Midbrain (tissue), 1 donor: ENCODE results near the gene EDIL3.
"Not testable (repeated sequence)": the region's sequence is repeated elsewhere in the genome, so short reads cannot be mapped to it uniquely, and the experiment has no call there.

ENCODE experiments used
- DNase-seq: peaks from one replicate; lab custom pipeline; 2025; lab: John Stamatoyannopoulos, UW

Gene EDIL3

DNA sequence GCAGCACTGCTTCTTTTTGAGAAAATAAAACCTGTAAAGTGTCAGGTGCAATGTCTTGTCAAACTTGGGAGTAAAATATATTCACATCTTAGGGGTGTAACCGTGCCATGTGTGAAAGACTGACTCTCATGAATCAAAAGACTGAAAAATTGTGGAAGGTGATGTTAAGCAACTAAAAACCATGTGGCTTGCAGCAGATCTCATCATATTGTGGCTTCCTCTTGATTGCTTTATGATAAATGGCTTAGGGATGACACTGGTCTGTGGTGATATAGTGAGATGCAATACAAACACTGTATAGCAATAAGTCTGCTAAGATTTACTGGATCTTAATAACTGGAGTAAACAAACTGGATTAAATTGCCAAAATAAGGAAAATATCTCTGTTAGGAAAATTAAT is 321.6 kb downstream of the EDIL3 start:
- no peak for DNase-seq

DNA sequence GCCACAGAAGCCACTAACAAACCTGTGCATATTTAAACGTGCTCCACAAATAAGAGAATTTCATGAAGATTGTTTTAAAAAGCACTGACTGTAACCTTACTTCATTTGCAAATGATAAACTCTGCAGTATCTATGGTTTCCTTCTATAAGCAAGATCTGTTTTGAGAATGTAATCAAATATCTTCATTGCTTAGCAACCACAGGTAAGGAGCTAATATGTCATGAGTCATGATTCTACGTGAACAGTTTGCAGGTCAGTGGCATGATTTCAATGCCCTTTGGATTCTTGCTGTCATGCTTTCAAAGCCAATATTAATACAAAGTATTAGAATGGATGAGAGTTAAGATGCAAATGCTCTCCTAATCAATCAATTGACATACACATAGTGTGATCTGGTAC is 325.0 kb downstream of the EDIL3 start:
- no peak for DNase-seq

DNA sequence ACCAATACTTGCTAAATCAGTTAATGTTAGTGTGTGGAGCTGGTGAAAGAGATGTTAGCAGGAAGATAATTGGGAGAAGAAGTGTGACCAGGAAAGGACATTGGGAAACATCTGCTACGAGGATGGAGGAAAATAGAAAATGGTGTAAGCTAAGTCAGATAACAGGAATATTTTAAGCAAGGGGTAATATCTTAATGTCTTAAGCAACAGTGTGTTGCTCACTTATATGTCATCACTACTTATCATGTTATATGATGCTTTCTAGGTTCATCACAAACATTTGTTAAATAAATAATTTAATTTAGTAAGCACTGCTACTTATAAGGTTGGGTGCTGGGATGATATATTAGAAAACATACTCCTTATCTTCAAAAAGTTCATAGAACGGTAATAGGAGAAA is 326.1 kb downstream of the EDIL3 start:
- DNase-seq: no peak

DNA sequence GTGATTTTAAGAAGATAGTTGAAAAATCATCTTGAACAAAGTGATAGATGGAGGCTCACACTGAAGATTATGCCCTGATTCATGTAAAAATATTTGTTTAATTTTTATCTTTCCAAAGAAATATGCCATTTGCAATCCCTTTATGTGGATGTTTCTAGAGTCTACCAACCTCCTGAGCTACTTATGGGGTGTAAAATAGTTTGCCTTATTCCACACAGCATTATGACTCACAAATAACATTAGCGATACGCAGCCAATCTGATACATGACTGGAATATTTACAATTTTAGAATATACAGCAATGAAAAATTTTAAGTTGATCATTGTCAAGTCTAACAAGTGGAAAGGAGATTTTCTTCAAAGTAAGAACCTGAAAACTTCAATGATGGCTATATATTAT is 327.5 kb downstream of the EDIL3 start:
- no peak for DNase-seq

DNA sequence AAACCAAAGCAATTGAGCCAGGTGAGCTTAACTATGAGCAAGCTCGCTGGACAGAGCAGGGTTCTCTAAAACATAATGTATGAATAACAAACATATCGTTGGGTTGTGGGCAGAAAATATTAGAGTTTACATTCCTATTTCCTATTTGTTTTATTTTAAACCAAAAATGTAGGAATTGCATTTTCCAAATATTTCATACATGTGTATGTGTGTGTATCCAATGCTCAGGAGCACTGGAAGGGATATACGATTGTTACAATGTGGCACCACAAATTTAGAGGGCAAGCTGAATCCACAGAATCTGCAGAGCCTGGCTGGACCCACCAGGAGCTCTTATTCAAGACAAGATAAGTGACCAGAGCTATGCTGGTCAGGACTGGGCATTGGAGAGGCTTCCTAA is 338.7 kb downstream of the EDIL3 start:
- DNase-seq: no peak

DNA sequence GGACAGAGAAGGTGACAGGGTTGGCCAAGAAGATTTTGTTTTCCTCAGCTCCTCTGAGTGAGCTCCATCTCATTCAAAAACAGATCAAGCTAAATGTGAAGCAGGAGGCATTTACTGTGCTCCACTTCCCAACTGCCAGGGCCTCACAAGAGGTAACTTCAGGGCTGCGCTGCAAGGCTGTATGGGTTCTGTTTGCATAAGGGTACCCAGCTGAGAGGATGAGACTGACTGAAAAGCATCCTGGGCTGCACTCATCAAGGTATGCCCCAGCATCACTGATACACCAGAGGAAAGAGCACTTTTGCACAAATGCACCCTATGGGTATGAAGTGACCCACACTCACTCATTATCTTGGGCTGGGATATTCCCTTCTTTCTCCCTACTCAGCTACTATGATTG is 347.8 kb downstream of the EDIL3 start:
- no peak for DNase-seq

DNA sequence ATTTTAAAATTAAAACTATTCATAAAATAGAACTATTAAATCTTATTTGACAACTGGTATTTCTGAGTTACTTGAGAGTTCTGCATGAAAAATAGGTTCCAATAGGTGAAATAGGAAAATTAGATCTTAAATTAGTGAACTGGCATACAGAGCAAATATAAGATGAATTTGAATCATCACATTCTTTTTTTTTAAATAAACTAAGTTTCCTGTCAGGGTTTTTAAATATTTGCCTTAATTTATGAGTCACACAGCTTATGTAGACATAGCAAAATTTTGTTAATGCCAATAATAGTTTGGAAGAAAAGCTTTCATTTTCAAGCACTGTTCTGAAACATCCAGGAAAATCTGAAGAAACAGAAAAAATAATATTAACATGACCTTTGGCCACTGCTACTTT is 352.4 kb downstream of the EDIL3 start:
- no peak for DNase-seq

DNA sequence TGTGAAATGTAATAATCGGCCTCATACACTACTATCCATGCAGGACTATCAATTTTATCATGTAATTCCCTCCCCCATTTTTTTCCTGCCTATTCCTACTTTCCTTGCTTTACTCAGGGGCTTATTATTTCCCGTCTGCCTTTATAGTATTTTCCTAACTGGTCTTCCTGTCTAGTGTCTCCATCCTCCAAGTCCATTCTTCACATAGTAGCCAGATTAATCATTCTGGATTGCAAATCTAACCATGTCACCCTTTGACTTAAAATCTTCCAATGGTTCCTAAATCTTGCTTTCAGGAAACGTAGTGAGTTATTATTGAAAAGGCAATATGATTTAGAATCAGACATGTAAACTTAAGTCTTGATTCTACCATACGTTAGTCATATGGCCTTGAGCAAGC is 356.6 kb downstream of the EDIL3 start:
- no peak for DNase-seq

DNA sequence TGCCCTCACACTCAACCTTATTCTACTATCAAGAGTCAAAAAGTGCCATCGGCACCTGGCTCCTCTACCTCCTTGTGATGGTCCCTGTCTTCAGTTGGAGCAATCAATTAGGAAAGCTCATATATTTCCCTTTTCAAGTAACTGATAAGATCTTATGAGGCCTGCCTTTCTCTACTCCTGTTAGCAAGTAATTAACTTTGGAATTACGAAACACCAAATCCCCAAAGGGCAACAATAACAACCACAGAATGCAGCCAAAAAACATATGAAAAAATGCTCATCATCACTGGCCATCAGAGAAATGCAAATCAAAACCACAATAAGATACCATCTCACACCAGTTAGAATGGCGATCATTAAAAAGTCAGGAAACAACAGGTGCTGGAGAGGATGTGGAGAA is 366.2 kb downstream of the EDIL3 start:
- DNase-seq: not testable (repeated sequence)

DNA sequence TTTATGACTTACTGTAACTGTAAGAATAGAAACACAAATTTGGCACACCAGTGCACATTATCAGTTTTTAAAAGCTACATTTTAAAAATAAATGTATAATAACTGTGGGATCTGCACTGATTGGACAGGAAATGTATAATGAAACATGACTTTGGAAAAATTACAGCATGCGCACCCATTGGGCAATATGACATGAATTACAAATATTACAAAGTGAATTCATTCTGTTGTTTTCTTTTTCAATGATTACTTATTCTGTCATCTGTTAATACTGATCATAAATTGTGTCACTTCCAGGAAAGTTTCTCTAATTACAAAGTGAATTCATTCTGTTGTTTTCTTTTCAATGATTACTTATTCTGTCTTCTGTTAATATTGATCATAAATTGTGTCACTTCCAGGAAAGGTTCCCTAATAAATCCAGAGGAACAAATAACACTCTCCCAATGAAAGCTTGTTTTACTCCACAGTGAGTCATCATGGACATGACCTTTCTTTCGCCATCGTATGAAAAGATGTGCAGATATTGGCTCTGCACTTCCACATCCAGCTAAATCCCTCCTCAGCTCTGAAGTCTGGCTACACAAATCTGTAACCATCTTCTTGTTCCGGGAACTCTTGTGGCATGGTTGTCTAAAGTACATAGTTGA is 367.0 kb downstream of the EDIL3 start:
- DNase-seq: no peak

DNA sequence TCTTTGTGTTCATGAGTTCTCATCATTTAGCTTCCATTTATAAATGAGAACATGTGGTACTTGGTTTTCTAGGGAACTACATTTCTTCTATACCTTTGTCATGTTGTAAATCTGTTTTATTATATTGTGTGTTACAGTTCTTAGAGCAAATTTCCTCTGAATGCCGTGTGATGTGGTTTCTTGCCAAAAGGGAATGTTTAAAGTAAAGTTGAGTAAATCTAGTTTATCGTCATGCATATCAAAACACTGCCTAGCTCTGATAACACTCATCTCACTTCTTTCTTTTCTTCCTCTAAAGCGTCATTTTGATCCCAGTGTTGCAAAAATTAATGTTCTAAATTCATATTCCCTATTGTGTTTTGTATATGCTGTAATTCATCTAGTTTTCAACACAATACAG is 368.6 kb downstream of the EDIL3 start:
- no peak for DNase-seq

DNA sequence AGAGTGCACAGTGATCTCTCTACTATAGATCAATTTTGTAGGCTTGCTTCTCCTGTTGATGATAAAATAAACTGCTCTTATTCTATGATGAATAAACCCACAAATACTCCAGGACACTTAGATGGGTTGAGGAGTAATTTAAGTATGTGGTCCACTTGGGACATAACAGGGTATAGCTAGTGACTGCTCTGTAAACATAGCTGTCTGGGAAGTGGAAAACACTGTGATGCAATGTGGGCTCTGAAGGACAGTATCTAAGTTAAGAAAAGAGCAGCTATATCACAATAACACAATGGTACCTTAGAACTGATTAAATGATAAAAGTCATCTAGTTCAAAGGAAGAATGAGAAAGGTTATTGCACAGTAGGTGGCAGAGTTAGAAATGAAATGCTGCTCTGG is 369.7 kb downstream of the EDIL3 start:
- DNase-seq: no peak

DNA sequence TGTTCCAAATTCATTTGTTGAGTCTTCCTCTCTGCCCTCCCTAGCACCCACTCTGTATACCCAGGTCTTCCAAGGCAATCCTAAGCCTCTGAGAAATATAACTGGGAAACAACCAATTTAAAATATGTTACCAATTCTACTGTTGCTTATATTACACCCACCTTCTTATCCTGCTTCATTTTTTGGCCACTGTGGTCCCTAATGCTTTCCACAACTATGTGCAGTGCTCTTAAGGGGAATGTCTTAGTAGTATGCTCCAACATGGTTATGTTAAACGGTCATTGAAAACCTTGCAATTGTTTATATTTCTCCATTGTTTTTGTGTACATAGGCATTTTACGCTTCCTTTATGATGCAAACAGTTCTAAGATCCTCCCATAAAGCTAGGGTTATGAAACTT is 390.9 kb downstream of the EDIL3 start:
- no peak for DNase-seq

DNA sequence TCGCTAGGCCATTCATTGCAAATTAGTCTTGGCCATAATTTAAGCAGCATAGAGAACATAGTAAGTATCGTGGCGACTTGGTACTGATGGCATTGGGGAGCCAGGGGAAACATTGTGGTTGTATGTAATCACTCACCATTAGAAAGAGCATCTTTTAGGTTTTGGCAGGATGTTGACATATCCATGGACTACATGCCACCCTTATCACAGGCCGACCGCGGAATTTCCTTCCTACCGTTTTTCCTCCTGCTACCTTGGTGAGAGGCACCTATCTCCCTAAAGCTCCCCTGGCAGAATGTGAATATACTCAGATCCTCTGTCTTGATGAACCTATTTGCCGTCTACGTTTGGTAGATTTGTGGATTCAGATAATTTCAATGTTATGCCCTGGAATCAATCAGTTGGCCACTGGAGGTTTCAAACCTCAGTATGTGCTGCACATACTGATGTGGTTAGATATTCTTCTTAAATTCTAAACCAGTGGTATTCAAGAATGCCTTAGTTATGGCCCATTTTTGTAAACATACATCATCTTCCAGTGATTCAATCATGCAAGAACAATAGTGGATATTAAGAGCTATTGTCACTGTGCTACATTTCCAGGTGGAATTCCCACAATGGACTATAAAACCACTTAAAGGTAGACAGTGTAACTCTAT is 393.0 kb downstream of the EDIL3 start:
- no peak for DNase-seq

DNA sequence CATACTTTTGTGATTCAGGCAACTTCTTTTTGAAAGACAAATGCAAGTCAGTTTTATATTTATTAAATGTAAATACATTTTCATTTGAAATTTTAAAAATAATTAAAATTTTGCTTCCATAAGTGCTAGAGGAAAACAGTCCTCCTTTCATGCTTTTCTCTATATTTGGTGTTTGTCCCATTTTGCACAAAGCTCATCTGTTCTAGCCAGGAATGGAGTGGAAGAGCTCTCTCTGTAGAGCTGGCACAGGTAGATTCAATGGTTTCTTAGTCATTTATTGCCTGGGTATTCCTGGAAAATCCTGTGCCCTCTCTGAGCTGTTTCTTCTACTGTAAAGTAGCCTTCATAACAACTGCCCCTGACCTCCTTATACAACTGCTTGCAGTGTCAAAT is 396.4 kb downstream of the EDIL3 start:
- no peak for DNase-seq

DNA sequence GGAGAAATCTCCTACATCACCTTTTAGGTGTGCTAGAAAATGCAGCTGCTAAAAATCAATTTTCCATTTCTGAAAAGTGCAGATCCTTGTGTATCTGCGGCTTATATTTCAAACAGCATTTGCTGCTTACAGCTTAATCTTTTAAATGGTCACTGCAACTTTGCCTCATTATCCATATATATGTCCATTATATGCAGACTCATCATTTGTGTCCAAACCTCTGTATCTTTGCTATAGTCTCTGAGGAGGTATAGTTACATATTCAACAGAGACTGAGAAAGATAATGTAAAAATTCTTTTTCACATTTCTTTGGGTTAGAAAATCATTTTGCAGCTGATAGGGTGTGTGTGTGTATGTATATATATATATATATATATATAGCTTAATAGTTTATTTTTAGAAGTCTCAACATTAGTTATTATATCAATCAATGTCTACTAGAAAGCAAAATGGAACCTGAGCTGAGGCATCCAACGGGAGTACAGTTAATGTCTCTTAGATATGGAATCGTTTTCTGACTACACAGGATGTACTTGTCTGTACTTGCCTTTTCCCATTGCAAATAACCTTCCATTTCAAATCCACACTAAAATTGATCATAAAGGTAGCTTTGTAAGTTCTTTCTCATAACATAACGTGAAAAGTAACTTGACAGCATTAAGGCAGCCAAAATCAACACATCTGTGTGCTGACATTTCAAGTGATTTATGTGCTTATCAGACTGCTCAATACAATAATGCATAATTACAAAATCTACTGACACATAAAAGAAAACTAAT is 397.0 kb downstream of the EDIL3 start:
- DNase-seq: no peak

DNA sequence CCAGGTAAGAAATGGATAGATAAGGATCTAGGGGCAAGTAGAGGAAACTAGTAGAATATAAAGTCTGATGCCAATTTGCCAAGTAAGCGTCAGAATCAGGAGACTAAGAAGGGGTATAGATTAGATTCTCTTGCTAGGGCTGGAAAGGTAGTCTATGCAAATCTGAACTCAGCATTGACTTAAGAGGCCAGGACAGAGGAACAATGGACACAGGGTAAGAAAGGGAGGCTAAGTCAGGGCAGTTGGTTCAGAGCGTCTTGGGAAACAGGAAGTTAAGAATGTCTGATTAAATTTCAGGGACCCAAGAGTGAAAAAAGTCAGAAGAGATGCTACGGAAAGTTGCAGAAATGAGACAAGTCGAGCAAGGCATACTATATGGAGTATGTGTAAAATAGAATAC is 400.8 kb downstream of the EDIL3 start:
- no peak for DNase-seq

DNA sequence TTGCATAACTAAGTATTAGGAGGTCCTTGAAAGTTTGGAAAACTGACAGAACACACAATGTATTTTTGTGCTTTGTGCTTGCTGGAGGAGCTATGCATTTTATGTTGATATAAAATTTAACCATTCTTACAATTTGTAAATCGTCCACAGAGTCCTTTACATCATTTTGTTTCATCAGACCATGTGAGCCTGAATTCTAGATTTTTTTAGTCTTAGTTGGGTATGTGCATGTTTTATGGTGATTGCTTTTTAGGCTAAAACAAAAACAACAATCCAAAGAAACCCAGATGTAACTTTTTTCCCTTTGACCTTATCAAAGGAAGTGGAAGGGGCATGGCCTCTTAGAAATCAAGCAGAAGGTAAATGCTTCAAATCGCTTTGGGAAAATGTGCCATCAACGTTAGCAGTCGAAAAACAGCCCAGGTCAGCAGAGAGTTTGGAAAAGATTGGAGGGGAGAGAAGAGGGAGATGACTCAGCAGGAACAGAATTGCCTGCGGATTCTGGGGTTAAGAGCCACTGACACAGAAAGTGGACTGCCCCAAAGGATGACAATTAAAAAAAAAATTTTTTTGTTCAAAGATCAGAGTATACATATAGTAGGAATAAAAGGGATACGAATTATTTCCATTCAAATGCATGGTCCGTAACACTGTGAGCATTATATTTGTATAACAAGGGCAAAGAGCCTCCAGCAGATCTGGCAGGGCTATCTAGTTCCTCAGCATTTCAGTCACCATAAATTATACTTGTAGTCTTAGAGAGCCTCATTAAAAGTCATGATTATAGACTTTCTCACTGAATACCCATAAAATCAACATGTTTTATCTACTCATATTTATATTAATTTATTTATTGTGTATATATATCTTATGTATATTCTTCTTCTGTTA is 410.5 kb downstream of the EDIL3 start:
- DNase-seq: no peak

DNA sequence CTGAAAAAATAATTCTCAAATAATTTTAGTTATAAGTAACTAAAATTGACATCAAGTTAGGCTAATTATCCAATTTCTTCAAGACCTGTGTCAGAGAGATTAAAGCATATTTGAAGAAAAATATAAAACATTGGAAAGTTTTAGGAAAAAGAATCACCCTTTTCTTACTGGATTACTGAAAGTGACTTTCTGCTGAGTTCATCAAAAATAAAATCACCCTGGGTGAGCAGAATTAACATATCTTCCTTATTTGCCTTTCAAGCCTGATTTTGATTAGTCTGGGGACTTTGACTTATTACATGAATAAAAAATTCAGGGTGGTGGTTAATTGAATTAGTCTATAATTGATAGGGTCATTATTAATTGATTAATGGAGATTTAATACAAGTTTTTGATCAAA is 411.8 kb downstream of the EDIL3 start:
- DNase-seq: no peak

DNA sequence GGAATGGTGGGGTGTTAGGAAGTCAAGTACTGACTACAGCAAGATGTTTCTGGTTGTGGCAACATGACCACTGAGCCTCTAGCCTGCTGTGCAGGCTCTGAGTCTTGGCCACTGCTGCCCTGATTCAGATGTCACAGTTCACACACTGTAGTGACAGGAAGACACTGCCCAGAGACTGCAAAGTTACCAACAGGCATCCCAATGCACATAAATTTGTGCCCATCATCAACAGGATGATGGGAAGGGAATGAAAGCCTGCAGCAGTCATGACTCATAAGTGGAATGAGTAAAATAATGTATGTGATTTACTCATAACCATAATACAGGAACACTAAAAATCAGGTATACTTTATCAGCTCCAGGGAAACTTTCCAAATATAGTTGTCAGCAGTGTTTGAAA is 412.4 kb downstream of the EDIL3 start:
- DNase-seq: no peak

DNA sequence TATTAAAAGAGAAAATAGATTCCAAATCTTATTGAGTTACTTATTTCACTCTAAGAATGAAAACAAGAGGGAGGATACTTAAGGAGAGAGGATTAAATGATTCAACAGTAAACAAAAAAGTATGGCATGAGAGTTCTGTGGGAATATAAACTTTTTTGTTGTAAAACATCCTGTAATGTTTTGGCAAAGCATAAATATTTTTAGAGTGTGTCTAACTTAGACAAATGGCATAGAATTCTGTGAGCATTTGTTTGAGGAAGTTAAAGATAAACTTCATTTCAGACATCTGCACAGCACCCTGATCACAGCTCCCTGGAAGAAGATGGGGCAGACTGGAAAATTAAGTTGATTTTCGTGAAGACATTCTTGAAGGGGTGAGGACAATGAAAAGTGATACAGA is 417.3 kb downstream of the EDIL3 start:
- no peak for DNase-seq

DNA sequence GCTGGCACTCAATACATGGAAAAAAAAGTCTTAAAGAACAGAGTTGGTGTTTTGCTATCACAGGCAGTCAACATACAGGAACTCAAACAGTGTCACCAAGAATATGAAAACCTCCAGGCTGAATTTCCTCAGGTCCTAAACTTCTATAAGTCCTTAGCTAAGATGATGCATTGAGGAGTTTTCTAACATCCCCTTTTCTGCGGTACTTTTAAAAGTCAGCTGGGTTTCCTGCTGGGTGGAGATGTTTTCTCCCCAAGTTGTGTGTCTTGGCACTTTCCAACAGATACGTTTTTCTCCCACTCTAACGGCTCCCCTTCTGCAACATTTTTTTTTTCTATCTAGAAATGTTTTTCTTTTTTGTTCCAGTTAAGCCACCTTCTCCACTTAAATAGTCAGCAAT is 419.2 kb downstream of the EDIL3 start:
- no peak for DNase-seq
